Type B pancreatic cell (in vitro differentiated cells): ENCODE measurements around the gene PACRGL. TPM values are rescaled to one million over a fixed set of nuclear protein-coding genes. Genes with fewer than 3 reads are reported as not detected.
"Not testable (repeated sequence)": the region's sequence is repeated elsewhere in the genome, so short reads cannot be mapped to it uniquely, and the experiment has no call there.

Source experiments
- DNase-seq: peaks from one replicate; pipeline ENCODE4 v3.0.0; 2021; ENCODE audit warnings: mixed read lengths; ENCODE audit not compliant: unreplicated experiment; ENCODE audit errors: extremely low spot score
- H3K27ac Mint-ChIP-seq: 2 replicates; pipeline ENCODE4 v1.8.0; 2021; ENCODE audit warnings: mild to moderate bottlenecking, mixed read lengths
- H3K27me3 Mint-ChIP-seq: 2 replicates; pipeline ENCODE4 v1.8.0; 2021; ENCODE audit warnings: mixed read lengths
- H3K36me3 Mint-ChIP-seq: 2 replicates; pipeline ENCODE4 v1.8.0; 2021; ENCODE audit warnings: mixed read lengths
- H3K4me1 Mint-ChIP-seq: one replicate; pipeline ENCODE4 v1.8.0; 2021; ENCODE audit warnings: mixed read lengths; ENCODE audit not compliant: unreplicated experiment
- H3K4me3 Mint-ChIP-seq: 2 replicates; pipeline ENCODE4 v1.8.0; 2021; ENCODE audit warnings: mild to moderate bottlenecking, mixed read lengths
- H3K9me3 Mint-ChIP-seq: 2 replicates; pipeline ENCODE4 v1.8.0; 2021; ENCODE audit warnings: mixed read lengths
- total RNA-seq: library from RNA; stranded (reverse); gene quantifications from 2 replicates; pipeline ENCODE4 v1.2.1, GENCODE V29; 2021; ENCODE audit warnings: low replicate concordance
- TF ChIP-seq, protein P1 (sequence below): fragments of 200-600 bp; sonication (generic); conservative IDR thresholded peaks from 2 replicates; pipeline ENCODE4 v1.5.0; 2021; ENCODE audit warnings: antibody characterized with exemption, mild to moderate bottlenecking

PACRGL gene
- total RNA-seq, 1 donor from 2014 or later = 26.0 TPM

DNA sequence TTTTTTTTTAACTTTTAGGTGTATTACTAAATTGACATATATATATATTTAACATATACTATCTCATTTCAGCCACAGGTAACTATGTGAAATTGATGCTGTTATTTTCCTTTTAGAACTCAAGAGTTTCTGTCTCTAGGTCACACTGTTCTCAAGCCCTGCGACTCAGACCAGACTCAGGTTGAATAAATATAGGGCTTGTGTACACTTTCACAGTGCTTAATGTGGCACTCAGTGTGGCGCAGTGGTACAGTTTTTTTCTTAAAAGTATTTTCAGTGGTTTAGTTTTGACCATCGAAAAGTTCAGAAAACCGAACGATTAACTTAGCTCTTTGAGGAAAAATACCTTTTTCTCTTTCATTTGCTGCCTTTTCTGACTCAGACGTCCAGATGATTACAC lies 24.7 kb downstream of the PACRGL start:
- Mint-ChIP-seq H3K36me3 (peaks cover 57% of the 10 kb centered on the region), H3K4me1 (no peaks in the 10 kb centered on the region), H3K4me3 (no peak overlapping the region), H3K9me3 (peaks cover 4% of the 10 kb centered on the region), H3K27me3 (no peaks in the 10 kb centered on the region), H3K27ac (no peak overlapping the region)
- TF ChIP-seq, protein P1, sequence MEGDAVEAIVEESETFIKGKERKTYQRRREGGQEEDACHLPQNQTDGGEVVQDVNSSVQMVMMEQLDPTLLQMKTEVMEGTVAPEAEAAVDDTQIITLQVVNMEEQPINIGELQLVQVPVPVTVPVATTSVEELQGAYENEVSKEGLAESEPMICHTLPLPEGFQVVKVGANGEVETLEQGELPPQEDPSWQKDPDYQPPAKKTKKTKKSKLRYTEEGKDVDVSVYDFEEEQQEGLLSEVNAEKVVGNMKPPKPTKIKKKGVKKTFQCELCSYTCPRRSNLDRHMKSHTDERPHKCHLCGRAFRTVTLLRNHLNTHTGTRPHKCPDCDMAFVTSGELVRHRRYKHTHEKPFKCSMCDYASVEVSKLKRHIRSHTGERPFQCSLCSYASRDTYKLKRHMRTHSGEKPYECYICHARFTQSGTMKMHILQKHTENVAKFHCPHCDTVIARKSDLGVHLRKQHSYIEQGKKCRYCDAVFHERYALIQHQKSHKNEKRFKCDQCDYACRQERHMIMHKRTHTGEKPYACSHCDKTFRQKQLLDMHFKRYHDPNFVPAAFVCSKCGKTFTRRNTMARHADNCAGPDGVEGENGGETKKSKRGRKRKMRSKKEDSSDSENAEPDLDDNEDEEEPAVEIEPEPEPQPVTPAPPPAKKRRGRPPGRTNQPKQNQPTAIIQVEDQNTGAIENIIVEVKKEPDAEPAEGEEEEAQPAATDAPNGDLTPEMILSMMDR = no peak
- DNase-seq = no peak

DNA sequence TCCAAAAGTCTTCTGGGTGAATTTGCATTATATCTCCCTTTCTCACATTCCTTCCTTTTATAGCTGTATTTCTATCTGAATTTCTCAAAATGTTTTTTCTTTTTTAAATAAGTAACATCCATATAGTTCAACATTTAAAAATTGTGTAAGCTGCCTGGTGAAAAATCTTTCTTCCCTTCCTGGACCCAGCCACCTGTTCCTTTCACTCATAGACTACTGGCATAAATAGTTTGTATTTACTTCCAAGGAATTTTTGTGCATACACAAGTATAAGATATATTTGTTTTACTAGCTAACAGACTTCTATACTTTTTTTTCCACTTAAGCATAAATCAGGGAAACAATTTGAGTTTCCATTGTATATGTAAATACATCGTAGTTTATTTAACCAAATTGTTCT lies 35.7 kb downstream of the PACRGL start:
- H3K9me3 Mint-ChIP-seq = peaks cover 18% of the 10 kb centered on the region
- no peak overlapping the region for H3K27ac Mint-ChIP-seq
- no peak for DNase-seq
- TF ChIP-seq, protein P1 = no peak
- H3K4me1 Mint-ChIP-seq = no peaks in the 10 kb centered on the region
- H3K4me3 Mint-ChIP-seq = no peak overlapping the region
- no peaks in the 10 kb centered on the region for H3K27me3 Mint-ChIP-seq
- H3K36me3 Mint-ChIP-seq = peaks cover 47% of the 10 kb centered on the region

DNA sequence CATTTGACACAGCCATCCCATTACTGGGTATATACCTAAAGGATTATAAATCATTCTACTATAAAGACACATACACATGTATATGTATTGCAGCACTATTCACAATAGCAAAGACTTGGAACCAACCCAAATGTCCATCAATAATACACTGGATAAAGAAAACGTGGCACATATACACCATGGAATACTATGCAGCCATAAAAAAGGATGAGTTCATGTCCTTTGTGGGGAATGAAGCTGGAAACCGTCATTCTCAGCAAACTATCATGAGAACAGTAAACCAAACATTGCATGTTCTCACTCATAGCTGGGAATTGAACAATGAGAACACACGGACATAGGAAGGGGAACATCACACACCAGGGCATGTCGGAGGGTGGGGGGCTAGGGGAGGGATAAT lies 45.7 kb downstream of the PACRGL start:
- H3K27ac Mint-ChIP-seq, H3K9me3 Mint-ChIP-seq, H3K4me3 Mint-ChIP-seq, H3K27me3 Mint-ChIP-seq, H3K4me1 Mint-ChIP-seq, DNase-seq: not testable (repeated sequence)
- peaks cover 28% of the 10 kb centered on the region for H3K36me3 Mint-ChIP-seq

DNA sequence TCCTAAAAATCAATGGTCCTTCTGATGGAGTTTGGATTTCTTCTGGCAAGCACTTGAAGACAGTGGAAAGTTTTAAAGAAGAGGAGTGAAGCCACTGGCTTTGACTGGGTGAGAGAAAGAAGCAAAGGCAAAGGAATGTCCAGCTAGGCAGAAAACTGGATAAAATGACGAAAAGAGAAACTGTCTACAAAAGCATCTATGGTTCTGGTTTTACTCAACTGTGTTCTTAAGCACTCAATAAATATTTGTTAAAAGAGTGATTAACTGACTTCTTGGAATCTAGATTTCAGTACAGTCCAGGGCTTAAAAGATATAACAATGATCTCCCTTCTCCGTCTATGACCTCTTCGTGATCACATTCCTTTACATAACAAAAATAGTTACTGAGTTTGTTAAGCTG lies 52.4 kb downstream of the PACRGL start:
- no peak overlapping the region for H3K4me3 Mint-ChIP-seq
- H3K4me1 Mint-ChIP-seq = no peaks in the 10 kb centered on the region
- H3K27me3 Mint-ChIP-seq = no peaks in the 10 kb centered on the region
- no peak for DNase-seq
- no peak overlapping the region for H3K27ac Mint-ChIP-seq
- no peaks in the 10 kb centered on the region for H3K9me3 Mint-ChIP-seq
- TF ChIP-seq, protein P1 = no peak
- H3K36me3 Mint-ChIP-seq = peaks cover 29% of the 10 kb centered on the region

DNA sequence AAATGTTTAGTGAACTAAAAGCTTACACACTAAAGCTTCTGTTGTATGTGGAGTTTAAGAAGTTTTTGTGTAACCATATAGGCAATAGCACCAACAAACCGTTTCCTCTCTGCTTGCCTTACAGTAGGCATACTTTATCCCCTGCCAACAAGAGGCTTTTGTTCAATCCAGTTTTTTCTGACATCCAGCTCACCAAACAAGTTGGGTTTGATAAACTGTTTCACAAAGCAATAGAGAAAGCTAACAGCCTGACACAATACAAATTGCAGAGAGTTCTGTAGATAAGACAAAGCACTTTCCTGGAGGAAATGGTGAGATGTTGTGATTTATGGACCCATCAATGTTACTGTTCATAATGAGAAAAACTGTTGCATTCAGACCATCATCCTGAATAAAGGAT lies 53.8 kb downstream of the PACRGL start:
- no peak overlapping the region for H3K4me3 Mint-ChIP-seq
- peaks cover 24% of the 10 kb centered on the region for H3K36me3 Mint-ChIP-seq
- H3K27me3 Mint-ChIP-seq = no peaks in the 10 kb centered on the region
- no peak for DNase-seq
- no peaks in the 10 kb centered on the region for H3K9me3 Mint-ChIP-seq
- TF ChIP-seq, protein P1 = no peak
- no peaks in the 10 kb centered on the region for H3K4me1 Mint-ChIP-seq
- H3K27ac Mint-ChIP-seq = no peak overlapping the region

DNA sequence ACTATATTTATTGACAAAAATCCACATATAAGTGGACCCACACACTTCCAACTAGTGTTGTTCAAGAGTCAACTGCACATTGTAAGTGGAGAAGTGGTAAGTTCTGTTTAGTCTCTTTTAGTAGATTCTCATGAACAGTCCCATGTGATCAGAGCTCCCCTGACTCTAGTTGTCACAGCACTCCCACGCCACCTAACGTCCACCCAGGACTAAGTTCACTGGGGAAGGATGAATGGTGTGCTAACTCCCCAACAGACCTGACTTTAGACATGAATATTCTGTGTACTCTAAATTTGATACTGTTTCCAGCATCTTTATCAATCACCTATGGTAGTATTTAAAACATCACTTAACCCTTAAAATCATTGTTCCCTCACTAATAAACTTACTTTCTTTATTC lies 59.8 kb downstream of the PACRGL start:
- Mint-ChIP-seq H3K9me3 (no peaks in the 10 kb centered on the region), H3K27me3 (no peaks in the 10 kb centered on the region), H3K4me1 (no peaks in the 10 kb centered on the region), H3K27ac (no peak overlapping the region), H3K4me3 (no peak overlapping the region), H3K36me3 (peaks cover 4% of the 10 kb centered on the region)
- TF ChIP-seq, protein P1 = no peak
- DNase-seq = no peak
